B cell (primary cell): ENCODE results near the gene OSBPL5.

Experiments used
- EZH2 ChIP-seq: IDR thresholded peaks from 2 replicates; pipeline ENCODE4 v1.6.1; 2012; ENCODE audit warnings: borderline replicate concordance, low read depth, mild to moderate bottlenecking, moderate library complexity, low read length; ENCODE audit not compliant: insufficient read depth, poor library complexity, severe bottlenecking
- TF ChIP-seq, protein P1 (sequence below): fragments of 200-600 bp; IDR thresholded peaks from one replicate; pipeline ENCODE4 v1.8.0; 2022; ENCODE audit warnings: antibody characterized with exemption, mild to moderate bottlenecking

DNA sequence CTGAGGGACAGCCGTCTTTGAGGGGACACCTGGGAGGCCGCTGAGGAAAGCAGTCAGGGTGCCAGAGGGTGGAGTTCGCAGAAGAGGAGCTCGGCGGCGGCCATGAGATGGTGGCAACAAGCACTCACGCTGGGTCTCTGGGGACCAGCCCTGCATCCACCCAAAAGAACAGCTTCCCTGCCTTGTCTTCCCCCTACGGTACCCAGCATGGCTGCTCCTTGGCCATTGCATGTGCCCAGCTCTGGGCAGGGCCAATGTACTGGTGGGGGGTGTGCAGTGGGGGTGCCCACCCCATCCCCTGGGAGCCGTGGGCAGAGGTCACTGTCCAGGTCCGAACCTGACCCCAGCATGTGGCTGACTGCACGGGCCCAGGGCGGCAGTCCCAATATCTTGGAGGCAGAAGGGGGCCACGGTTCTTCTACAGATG is 42.3 kb downstream of the OSBPL5 start:
- TF ChIP-seq, protein P1, sequence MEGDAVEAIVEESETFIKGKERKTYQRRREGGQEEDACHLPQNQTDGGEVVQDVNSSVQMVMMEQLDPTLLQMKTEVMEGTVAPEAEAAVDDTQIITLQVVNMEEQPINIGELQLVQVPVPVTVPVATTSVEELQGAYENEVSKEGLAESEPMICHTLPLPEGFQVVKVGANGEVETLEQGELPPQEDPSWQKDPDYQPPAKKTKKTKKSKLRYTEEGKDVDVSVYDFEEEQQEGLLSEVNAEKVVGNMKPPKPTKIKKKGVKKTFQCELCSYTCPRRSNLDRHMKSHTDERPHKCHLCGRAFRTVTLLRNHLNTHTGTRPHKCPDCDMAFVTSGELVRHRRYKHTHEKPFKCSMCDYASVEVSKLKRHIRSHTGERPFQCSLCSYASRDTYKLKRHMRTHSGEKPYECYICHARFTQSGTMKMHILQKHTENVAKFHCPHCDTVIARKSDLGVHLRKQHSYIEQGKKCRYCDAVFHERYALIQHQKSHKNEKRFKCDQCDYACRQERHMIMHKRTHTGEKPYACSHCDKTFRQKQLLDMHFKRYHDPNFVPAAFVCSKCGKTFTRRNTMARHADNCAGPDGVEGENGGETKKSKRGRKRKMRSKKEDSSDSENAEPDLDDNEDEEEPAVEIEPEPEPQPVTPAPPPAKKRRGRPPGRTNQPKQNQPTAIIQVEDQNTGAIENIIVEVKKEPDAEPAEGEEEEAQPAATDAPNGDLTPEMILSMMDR, result no peak
- TF ChIP-seq EZH2, result no peak
